Right atrium auricular region (tissue), 2 donors: ENCODE data around the gene D2HGDH. TPM values are rescaled to one million over a fixed set of nuclear protein-coding genes. Genes with fewer than 3 reads are reported as not detected.
A peak's percentile ranks its signal among the peaks of the same experiment; 100 is the strongest.

Source experiments
- DNase-seq: peaks from one replicate; pipeline ENCODE4 v3.0.0-alpha.2; 2019; ENCODE audit warnings: low spot score
- H3K27ac ChIP-seq, 2 donors: fragments of 200-600 bp; sonication (generic); 1 replicate in 1 of 2; 2 replicates in 1 of 2; pipeline ENCODE4 v1.5.1; 2016 to 2019
- H3K27me3 ChIP-seq, 2 donors: fragments of 200-600 bp; sonication (generic); one replicate each; pipeline versions ENCODE4 v1.5.1 to v1.6.0; 2017 to 2019
- H3K36me3 ChIP-seq: fragments of 200-600 bp; sonication (generic); one replicate; pipeline ENCODE4 v1.5.1; 2016
- H3K4me1 ChIP-seq, 2 donors: fragments of 200-600 bp; sonication (generic); one replicate each; pipeline versions ENCODE4 v1.5.1 to v1.6.0; 2017 to 2019
- H3K4me3 ChIP-seq, 2 donors: fragments of 200-600 bp; sonication (generic); 1 replicate in 1 of 2; 2 replicates in 1 of 2; pipeline ENCODE4 v1.5.1; 2017 to 2019; ENCODE audit warnings: mild to moderate bottlenecking in 1 of 2, moderate library complexity in 1 of 2
- H3K9me3 ChIP-seq, 2 donors: fragments of 200-600 bp; sonication (generic); one replicate each; pipeline ENCODE4 v1.5.1; 2019
- total RNA-seq, 2 donors: library from RNA; depleted of rRNA; stranded (reverse); fragments of >200 nt; gene quantifications; one replicate each; pipeline ENCODE4 v1.1.0, GENCODE V29; 2016
- TF ChIP-seq, protein P1 (sequence below), 2 donors: fragments of 200-600 bp; sonication (generic); IDR thresholded peaks; one replicate each; pipeline ENCODE4 v1.5.1; 2019; ENCODE audit warnings: antibody characterized with exemption in 2 of 2

D2HGDH gene
- total RNA-seq, 2 donors from 2014 or later, result 7.5 to 11.7 TPM

DNA sequence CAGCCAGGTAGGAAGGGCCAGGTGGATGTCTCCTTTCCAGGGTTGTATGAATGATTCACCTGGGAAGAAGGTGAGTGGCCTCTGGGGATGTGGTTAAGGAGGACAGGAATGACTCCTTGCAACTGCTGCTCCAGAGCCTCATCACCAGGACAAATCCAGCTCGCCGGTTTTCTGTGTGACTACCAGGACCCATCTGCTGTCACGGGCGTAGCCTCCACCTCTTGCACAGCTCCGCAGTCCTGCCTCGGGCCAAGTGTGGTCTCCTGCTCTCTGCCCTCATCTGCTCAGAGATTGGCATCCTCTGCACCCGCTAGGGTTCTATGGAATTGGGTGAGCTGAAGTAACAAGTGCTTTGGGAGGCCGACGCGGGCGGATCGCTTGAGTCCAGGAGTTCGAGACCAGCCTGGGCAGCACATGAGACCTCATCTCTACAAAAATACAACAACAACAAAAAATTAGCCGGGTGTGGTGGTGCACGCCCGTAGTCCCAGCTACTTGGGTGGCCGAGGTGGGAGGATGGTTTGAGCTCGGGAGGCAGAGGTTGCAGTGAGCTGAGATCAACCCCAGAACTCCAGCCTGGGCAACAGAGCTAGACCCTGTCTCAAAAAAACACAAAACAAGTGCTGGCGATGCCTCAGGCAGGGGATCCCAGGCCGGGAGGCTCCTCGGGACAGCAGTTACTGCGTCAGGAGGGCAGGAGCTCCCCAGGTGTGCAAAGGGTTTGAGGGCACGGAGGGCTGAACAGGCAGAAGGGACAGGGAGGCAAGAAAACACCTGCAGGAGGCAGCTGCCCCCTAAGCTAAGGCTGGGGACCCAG lies 831 bp upstream of the D2HGDH start:
- peak overlapping the region; percentile 74 to 86 for H3K27ac ChIP-seq
- TF ChIP-seq, protein P1, sequence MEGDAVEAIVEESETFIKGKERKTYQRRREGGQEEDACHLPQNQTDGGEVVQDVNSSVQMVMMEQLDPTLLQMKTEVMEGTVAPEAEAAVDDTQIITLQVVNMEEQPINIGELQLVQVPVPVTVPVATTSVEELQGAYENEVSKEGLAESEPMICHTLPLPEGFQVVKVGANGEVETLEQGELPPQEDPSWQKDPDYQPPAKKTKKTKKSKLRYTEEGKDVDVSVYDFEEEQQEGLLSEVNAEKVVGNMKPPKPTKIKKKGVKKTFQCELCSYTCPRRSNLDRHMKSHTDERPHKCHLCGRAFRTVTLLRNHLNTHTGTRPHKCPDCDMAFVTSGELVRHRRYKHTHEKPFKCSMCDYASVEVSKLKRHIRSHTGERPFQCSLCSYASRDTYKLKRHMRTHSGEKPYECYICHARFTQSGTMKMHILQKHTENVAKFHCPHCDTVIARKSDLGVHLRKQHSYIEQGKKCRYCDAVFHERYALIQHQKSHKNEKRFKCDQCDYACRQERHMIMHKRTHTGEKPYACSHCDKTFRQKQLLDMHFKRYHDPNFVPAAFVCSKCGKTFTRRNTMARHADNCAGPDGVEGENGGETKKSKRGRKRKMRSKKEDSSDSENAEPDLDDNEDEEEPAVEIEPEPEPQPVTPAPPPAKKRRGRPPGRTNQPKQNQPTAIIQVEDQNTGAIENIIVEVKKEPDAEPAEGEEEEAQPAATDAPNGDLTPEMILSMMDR (IDR thresholded peaks at IDR 0.05), result no peak
- H3K9me3 ChIP-seq, result no peaks in the 10 kb centered on the region
- peaks cover 0 to 13% of the 10 kb centered on the region in 2 donors for H3K4me1 ChIP-seq
- peak overlapping the region; percentile 21 to 97 for H3K4me3 ChIP-seq
- DNase-seq, result no peak
- no peaks in the 10 kb centered on the region for H3K27me3 ChIP-seq
- H3K36me3 ChIP-seq, result no peaks in the 10 kb centered on the region

DNA sequence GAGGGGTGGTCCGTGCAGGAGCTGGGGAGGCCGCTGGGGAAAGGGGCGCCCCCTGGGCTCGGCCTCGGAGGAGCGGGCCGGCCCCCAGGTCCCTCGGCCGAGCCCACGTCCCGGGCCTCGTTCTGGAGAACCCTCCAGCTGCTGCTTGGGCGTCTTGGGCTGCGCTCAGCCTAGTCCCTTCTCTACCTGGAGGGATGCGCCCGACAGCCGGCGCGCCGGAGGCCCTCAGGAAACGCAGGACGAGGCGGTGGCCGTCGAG lies 293 bp upstream of the D2HGDH start:
- Histone ChIP-seq H3K4me1 (peaks cover 0 to 13% of the 10 kb centered on the region in 2 donors), H3K36me3 (no peaks in the 10 kb centered on the region), H3K4me3 (peak overlapping the region; percentile 21 to 97), H3K27ac (peak overlapping the region; percentile 74 to 86), H3K9me3 (no peaks in the 10 kb centered on the region), H3K27me3 (no peaks in the 10 kb centered on the region)
- TF ChIP-seq, protein P1 (IDR thresholded peaks at IDR 0.05), result no peak
- no peak for DNase-seq

DNA sequence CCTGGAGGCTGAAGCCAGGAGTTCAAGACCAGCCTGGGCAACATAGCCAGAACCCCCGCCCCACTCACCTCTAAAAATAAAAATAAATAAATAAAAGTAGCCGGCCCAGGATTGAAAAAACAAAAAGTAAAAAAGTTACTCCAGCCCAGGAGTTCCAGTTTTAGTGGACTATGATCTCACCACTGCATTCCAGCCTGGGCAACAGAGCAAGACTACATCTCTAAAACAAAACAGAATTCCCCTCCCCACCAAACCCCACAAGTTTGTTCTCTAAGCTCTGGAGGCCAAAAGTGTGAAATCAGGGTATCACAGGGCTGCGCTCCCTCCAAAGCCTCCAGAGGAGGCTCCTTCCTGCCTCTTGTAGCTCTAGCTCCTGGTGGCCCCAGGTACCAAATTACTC lies 1.7 kb downstream of the D2HGDH start:
- Histone ChIP-seq H3K4me3 (no peak overlapping the region), H3K4me1 (peaks cover 0 to 13% of the 10 kb centered on the region in 2 donors), H3K27ac (no peak overlapping the region), H3K36me3 (no peaks in the 10 kb centered on the region), H3K9me3 (no peaks in the 10 kb centered on the region), H3K27me3 (no peaks in the 10 kb centered on the region)
- no peak for DNase-seq
- TF ChIP-seq, protein P1 (IDR thresholded peaks at IDR 0.05), result no peak

DNA sequence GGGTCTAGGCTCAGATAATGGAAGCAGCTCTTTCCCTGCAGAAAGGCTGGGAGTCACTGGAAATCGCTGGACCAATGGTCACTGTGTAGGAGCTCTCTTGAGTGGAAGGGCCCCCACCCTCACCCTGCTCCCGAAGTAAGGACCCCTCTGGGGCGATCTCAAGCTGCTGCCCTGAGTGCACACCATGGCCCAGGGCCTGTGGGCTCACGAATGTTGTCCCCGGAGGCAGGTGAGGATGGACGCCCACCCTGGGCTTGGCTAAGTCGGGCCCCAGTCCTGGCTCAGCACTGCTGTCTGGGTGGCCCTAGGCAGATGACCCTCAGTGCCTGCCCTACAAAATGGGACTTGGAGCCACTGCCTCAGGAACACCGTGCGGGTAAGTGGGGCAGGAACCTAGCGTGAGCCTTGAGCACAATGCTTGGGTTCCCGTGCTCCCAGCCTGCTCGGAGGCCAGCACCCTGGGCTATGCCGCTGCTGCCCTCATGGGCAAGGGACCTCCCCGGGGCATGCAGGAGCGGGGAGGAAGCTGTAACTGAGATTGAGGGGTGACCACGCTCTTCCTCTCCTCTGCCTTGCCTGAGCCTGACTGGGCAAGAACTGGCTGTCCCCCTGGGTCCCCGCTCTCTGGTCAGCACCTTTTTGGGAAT lies 3.7 kb downstream of the D2HGDH start:
- Histone ChIP-seq H3K27me3 (no peaks in the 10 kb centered on the region), H3K27ac (no peak overlapping the region), H3K9me3 (no peaks in the 10 kb centered on the region), H3K36me3 (no peaks in the 10 kb centered on the region), H3K4me3 (no peak overlapping the region), H3K4me1 (peaks cover 0 to 13% of the 10 kb centered on the region in 2 donors)
- TF ChIP-seq, protein P1 (IDR thresholded peaks at IDR 0.05), result no peak
- DNase-seq, result no peak

DNA sequence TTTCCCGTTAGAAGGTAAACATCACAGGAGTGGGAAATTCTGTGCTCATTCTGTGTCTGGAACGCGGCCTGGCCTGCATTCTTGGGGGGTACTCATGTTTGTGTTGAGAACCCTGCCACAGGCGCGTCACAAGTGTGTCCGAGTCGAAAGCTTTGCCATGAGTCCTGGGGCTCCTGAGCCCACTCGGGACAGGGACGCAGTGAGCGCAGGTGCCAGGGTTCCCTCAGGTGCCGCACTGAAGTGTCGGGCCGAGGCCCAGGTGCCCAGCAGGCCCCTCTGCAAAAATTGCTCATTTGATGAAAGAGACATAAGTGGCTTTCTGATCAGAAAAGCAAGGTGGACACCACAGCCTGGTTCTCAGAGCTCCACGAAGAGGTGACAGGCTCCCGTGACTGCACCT lies 4.7 kb downstream of the D2HGDH start:
- H3K36me3 ChIP-seq, result peaks cover under 1% of the 10 kb centered on the region
- no peak overlapping the region for H3K27ac ChIP-seq
- H3K4me3 ChIP-seq, result no peak overlapping the region
- H3K9me3 ChIP-seq, result no peaks in the 10 kb centered on the region
- TF ChIP-seq, protein P1 (IDR thresholded peaks at IDR 0.05), result no peak
- H3K27me3 ChIP-seq, result no peaks in the 10 kb centered on the region
- no peak for DNase-seq
- H3K4me1 ChIP-seq, result peaks cover 0 to 8% of the 10 kb centered on the region in 2 donors
